NCI-H2227 treated with DMSO at 0.1 percent for 48 hours (cell line): ENCODE measurements around the gene SPATA1.
"Not testable (repeated sequence)": the region's sequence is repeated elsewhere in the genome, so short reads cannot be mapped to it uniquely, and the experiment has no call there.

Experiments used
- DNase-seq: peaks from one replicate; lab custom pipeline; 2025; lab: John Stamatoyannopoulos, UW

The SPATA1 gene

GRCh38 chr1:84594959-84595358 is 88.8 kb downstream of the SPATA1 start:
- not testable (repeated sequence) for DNase-seq

DNA sequence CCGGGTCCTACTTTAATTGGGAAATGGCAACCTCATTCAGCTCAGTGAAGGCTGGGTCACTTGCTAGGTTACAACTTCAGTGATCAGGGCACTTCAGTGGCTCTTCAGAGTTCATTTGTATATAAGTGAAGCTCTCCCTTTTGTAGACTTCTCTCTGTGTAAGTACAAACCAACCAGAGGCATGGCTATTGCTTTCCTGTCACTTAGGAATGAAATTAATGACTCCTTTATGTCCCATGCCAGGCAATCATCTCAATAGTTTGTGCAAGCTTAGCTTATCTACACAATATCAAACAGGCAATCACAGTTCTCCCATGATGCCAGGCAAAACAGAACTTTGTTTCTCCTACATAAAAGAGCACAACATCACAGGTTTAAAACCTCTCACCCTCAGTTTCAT is 90.8 kb downstream of the SPATA1 start:
- DNase-seq, result no peak

- no peak for DNase-seq
These were observed 92.2 kb downstream of the SPATA1 start for GRCh38 chr1:84598418-84598817.

GRCh38 chr1:84598846-84599741 is 92.9 kb downstream of the SPATA1 start:
- DNase-seq, result no peak

DNA sequence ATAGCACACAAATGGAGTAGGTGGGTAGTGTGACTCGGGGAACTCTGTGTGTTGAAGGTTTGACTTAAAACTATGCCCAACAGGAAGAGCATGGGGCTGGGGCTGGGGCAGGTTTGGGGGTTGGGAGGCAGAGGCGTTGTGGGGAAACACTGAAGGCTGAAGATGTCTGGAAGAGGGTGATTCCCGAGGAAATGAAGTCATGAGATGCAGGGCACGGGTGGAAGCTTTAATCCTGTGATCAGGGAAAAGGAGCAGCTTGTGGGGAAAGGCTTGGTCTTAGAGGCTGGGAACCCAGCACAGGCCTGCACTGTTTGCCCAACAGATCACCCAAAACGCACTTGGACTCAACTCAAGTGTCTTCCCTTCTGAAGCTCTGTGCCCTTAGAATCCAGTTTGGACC is 94.6 kb downstream of the SPATA1 start:
- no peak for DNase-seq

DNA sequence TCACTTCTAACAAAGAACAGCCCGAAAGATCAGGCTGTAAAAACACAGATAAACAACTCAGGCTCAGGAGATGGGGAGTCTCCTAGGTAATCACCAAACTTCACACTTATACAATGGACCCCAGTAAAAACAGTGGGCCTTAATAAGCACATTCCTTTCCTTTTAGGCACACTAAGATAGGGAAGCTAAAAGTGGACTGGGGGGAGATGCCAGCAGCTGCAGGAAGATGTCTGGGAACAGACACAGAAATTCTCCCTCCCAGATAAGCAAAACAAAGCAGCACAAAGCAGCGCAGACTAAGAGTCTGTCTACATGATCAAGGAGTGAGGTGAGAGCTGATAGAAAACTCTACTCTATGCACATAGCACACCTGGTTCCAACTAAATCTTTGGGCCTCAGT is 97.0 kb downstream of the SPATA1 start:
- no peak for DNase-seq

GRCh38 chr1:84603941-84604830 is 98.0 kb downstream of the SPATA1 start:
- no peak for DNase-seq

DNA sequence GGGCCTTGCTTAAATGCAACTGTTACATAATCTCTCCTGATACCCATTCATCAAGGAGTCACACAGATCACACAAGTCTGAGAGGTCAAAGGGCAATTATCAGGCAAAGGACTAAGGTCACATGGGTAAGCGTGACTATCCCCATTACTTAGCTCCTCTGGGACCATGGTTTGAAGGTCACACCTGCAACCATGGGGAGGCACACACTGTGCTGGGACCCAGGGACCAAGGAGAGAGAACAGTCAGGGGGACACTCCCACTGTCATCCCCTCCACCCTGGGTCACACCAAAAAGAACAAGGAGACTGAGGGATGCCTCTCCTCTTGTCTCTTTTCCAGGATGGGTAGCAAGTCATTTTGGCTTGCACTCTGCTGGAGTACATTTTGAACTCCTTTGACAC is 99.0 kb downstream of the SPATA1 start:
- no peak for DNase-seq

DNA sequence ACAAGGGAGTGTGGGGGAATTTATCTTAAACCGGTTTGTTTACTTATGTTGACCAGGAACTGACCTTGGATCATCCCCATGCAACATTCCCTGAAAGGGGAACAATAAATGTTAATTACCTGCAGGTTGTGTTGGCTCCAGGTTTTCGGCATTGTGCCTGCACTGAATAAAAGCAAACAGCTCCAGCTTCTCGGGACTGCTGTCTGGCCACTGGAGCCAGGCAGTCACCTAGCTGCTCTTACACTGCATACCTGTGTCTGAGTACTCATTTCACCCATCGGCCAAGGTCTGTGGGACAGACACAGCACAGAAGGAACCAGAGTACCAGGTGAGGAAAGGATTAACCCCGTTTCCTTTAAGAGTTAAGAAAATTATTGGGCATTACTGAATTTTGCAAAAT is 100.8 kb downstream of the SPATA1 start:
- DNase-seq, result no peak

- no peak for DNase-seq
These were observed 104.9 kb downstream of the SPATA1 start for GRCh38 chr1:84611091-84611490.

- DNase-seq, result no peak
These were observed 105.6 kb downstream of the SPATA1 start for GRCh38 chr1:84611796-84612195.

- DNase-seq, result no peak
These were observed 106.8 kb downstream of the SPATA1 start for GRCh38 chr1:84613026-84613425.

GRCh38 chr1:84613887-84614286 is 107.7 kb downstream of the SPATA1 start:
- DNase-seq, result no peak

GRCh38 chr1:84615790-84616189 is 109.6 kb downstream of the SPATA1 start:
- DNase-seq, result no peak
